NCI-H460 (cell line): ENCODE results near the gene WDR70. TPM values are rescaled to one million over a fixed set of nuclear protein-coding genes. Genes with fewer than 3 reads are reported as not detected.
A peak's percentile ranks its signal among the peaks of the same experiment; 100 is the strongest.
"Not testable (repeated sequence)": the region's sequence is repeated elsewhere in the genome, so short reads cannot be mapped to it uniquely, and the experiment has no call there.

Source experiments
- DNase-seq: peaks from one replicate; pipeline ENCODE4 v3.0.0-alpha.2; 2016; ENCODE audit warnings: low read depth; ENCODE audit errors: extremely low read depth
- total RNA-seq: library from RNA; depleted of rRNA; stranded (reverse); fragments of >200 nt; shearing (Covaris generic); gene quantifications from 2 replicates; pipeline ENCODE4 v1.2.3, GENCODE V29; 2014

WDR70 gene
- total RNA-seq, 1 experiment from 2014 or later = 22.8 TPM

- DNase-seq = no peak
Measured at GRCh38 chr5:37667846-37668245, 288.7 kb downstream of the WDR70 start.

GRCh38 chr5:37668524-37669047 is 289.5 kb downstream of the WDR70 start:
- peak; percentile 80 for DNase-seq

- DNase-seq = not testable (repeated sequence)
Measured at GRCh38 chr5:37672118-37672588, 293.0 kb downstream of the WDR70 start.

- DNase-seq = not testable (repeated sequence)
Measured at GRCh38 chr5:37674361-37674760, 295.2 kb downstream of the WDR70 start.

DNA sequence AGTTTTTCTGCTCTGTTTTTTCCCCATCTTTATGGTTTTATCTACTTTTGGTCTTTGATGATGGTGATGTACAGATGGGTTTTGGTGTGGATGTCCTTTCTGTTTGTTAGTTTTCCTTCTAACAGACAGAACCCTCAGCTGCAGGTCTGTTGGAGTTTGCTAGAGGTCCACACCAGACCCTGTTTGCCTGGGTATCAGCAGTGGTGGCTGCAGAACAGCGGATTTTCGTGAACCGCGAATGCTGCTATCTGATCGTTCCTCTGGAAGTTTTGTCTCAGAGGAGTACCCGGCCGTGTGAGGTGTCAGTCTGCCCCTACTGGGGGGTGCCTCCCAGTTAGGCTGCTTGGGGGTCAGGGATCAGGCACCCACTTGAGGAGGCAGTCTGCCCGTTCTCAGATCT is 300.2 kb downstream of the WDR70 start:
- not testable (repeated sequence) for DNase-seq

DNA sequence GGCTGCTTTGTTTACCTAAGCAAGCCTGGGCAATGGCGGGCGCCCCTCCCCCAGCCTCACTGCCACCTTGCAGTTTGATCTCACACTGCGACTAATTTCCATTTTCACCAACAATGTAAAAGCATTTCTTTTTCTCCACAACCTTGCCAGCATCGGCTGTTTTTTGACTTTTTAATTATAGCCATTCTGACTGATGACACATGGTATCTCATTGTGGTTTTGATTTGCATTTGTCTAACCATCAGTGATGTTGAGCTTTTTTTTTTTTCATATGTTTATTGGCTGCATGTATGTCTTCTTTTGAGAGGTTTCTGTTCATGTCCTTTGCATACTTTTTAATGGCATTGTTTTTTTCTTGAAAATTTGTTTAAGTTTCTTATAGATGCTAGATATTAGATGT is 300.8 kb downstream of the WDR70 start:
- not testable (repeated sequence) for DNase-seq

GRCh38 chr5:37683072-37683471 is 304.0 kb downstream of the WDR70 start:
- no peak for DNase-seq

DNA sequence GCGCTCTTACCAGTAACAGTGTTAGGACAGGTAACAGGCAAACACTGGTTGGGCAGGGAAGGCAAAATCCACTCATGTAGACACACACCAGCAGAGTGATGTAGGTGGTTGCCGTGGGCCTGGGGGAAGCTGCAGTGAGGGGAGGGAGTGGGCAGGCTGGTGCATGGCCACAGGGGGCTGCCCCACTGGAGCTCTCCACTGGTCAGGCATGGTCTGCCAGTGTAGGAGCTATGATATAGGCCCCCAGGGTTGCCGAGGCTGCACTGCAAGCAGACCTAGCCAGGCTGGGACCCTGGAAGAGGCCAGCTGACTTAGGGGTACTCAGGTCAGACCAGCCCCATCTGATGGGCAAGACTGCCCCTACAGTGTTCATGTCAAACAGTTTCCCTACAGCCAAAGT is 306.1 kb downstream of the WDR70 start:
- DNase-seq = no peak

- DNase-seq = no peak
Measured at GRCh38 chr5:37685816-37686215, 306.7 kb downstream of the WDR70 start.

DNA sequence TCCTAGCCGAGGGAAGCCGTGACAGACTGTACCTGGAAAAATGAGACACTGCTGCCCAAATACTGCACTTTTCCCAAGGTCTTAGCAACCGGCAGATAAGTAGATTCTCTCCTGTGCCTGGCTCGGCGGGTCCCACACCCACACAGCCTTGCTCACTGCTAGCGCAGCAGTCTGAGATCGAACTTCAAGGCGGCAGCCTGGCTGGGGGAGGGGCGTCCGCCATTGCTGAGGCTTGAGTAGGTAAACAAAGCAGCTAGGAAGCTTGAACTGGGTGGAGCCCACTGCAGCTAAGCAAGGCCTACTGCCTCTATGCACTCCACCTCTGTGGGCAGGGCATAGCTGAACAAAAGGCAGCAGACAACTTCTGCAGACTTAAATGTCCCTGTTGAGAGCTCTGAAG is 309.8 kb downstream of the WDR70 start:
- DNase-seq = not testable (repeated sequence)

GRCh38 chr5:37694333-37694732 is 315.2 kb downstream of the WDR70 start:
- not testable (repeated sequence) for DNase-seq

- no peak for DNase-seq
Measured at GRCh38 chr5:37694867-37695266, 315.7 kb downstream of the WDR70 start.

DNA sequence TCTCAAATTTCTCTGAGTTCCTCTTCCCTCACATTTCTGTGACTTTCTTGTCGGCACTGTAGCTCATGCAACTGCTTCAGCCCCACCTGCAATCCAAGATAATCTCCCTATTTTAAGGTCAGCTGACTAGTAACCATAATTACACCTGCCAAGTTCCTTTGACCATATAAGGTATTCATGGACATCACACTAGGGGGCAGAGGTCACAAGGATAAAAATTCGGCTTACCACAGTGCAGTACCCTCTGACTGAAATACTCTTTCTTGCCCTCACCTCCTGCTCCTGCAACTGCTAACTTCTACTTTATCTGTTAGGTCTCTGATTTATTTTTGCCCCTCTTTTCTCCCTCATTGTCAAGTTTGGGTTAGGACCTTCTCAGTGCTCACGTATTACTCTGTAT is 316.5 kb downstream of the WDR70 start:
- DNase-seq = no peak

- no peak for DNase-seq
Measured at GRCh38 chr5:37696190-37697021, 317.3 kb downstream of the WDR70 start.

DNA sequence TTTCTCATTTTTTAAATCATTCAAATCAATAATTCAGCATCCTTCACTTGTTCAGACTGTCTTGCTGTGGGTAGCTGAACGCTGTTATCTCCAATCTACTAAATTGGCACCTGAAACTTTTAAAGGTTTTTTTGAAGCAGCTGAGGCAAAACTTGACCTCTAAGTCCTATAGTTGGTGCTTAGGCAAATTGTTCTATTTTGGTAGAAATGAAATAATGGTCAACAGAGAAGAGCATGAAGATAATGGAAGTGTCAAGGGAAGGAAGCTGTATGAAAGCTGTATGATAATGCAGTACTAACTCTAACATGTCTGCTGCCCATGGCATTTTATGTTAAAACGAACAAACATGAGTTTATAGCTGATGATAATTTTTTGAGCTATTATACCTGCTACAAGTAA is 322.8 kb downstream of the WDR70 start:
- no peak for DNase-seq

DNA sequence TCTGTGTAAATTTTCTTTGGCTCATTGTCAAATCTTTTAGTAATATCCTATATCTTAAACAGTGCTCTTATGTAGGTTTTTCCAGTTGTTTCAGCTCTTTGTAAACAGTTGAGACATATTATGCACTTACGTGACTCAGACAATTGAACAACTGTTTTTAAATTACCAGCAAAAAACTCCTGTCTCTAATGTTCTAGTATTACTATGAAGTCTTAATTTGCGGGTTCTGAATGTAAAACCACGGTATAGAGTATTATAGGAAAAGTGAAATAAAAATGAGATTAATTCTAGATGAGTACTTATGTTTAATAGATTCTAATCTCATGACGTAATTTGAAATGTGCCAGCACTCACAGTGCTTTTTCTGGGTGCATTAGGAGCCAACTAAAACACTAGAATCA is 324.7 kb downstream of the WDR70 start:
- DNase-seq = no peak

DNA sequence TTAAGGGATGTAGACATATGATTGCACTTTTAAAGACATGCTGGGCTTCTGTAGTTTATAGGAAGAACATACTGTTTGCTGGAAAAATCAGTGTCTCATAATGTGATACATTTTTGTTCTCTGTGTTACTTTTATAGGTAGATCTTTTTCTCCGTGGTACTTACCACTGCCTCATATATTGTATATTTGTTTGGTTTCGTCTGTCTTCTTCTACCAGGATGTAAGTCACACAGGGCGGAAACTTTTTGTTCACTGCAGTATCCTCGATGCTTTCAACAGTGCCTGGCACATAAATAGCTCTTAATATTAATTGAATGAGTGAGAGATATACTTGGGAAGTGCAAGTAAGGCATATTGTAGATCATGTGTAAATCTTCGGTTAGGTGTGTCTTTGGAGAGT is 325.3 kb downstream of the WDR70 start:
- no peak for DNase-seq

DNA sequence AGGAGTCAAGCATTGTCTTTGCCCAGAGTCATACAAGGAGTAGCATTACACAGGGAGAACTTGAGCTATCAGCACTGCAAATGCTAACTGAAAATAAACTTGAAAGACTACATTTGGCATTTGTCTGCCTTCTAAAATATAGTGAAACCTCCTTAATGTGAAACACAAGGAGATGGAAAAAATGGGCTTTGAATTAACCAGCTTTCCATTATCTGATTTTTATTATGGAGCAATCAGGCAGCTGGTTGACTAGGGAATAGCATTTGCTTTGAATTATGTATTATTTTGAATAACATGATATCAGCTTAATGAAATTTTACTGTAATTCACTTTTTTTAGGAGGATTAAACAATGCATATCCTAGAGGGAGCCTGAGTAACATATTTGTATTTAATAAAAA is 329.9 kb downstream of the WDR70 start:
- DNase-seq = no peak

DNA sequence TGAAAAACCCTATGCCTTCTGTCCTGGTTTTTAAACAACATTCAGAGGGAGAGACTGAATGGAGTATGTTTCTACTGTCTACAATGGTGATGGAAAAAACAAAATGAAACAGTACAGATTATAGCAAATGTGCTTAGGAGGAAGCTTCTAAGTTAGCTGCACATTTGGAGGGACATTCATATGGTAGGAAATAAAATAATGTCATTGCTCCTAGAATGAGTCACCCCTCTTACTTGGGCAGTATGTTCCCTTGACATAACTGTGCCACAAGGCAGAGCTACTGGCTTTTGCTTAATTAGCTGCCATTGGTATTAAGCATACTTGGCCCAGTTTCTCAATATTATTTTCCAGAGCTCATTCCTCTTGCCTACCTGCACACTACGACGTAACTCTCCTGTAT is 331.8 kb downstream of the WDR70 start:
- DNase-seq = no peak

DNA sequence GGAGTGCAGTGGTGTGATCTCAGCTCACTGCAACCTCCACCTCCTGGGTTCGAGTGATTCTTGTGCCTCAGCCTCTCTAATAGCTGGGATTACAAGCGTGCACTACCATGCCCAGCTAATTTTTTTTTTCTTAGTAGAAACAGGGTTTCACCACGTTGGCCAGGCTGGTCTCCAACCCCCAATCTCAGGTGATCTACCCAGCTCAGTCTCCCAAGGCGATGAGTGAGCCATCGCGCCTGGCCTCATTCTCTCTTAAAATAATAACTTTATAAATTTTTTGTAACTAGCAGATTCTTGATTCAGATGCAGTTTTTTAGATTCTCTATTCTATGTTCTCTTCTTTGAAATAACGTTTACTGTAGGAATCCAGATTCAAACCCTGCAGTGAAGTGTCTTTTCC is 333.6 kb downstream of the WDR70 start:
- DNase-seq = no peak

DNA sequence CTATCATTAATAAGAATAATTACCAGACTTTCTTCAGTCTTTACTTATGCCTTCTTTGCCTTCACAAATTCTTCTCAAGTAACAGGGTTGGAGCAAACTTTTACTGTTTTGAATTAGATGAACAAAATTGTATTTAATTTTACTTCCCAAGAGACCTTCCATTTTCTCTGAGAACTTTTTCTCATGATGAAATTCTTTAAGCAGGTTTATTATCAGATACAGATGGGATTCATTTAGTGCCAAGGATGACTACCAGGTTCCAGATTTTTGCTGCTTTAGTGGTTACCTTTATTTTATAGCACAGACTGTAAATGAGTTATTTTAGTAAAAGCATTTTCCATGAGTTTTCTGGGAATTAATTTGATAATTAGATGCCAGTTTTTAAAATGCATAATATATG is 335.6 kb downstream of the WDR70 start:
- no peak for DNase-seq

GRCh38 chr5:37715361-37715760 is 336.2 kb downstream of the WDR70 start:
- DNase-seq = no peak
